HCT116 (cell line): Measurements from ENCODE around the gene ACLY. TPM values are rescaled to one million over a fixed set of nuclear protein-coding genes. Genes with fewer than 3 reads are reported as not detected.

Experiments used
- ATAC-seq: fragments of 200-7000 bp; cut with Tn5 transposase; 2 replicates; pipeline ENCODE4 v1.9.1; 2020; ENCODE audit warnings: mild to moderate bottlenecking, moderate library complexity
- BruUV-seq: library from RNA; stranded (reverse); fragments of 400-500 nt; replicated peaks from 2 replicates; lab custom pipeline; 2021; lab: Mats Ljungman, UMichigan
- CTCF ChIA-PET: fragments of 300-600 bp; sonication (Branson Sonifier 250); formaldehyde crosslinking; loops from one replicate; lab custom pipeline; 2021; ENCODE audit warnings: antibody characterized with exemption; lab: Charles Lee
- POLR2A ChIA-PET: fragments of 300-600, 350-600 bp; sonication (Branson Sonifier 250); formaldehyde crosslinking; loops from one replicate; lab custom pipeline; 2021; ENCODE audit warnings: antibody characterized with exemption; lab: Charles Lee
- RAD21 ChIA-PET, 2 experiments: fragments of 300-600 bp; sonication (Branson Sonifier 250); formaldehyde crosslinking; loops; one replicate each; lab custom pipeline; 2023; ENCODE audit warnings: low total read pairs in 2 of 2; ENCODE audit not compliant: uncharacterized antibody in 2 of 2, unreplicated experiment in 2 of 2, low non-redundant PET in 1 of 2; lab: Charles Lee
- DNase-seq: peaks from one replicate; pipeline ENCODE4 v3.0.0-alpha.2; 2010; ENCODE audit warnings: low read depth, low spot score
- H2AFZ ChIP-seq: fragments of 200-600 bp; shearing (Covaris generic), sonication (generic); 2 replicates; pipeline ENCODE4 v1.6.1; 2017; ENCODE audit warnings: low read depth, mixed run types, mixed read lengths, antibody characterized with exemption, low read length; ENCODE audit not compliant: poor library complexity, severe bottlenecking
- H3K27ac ChIP-seq: 2 replicates; pipeline ENCODE4 v1.5.1; 2012; ENCODE audit warnings: low read depth, low read length
- H3K27me3 ChIP-seq: fragments of 200-600 bp; sonication (generic); 2 replicates; pipeline ENCODE4 v1.6.1; 2016; ENCODE audit warnings: mixed run types, low read length, mixed read lengths; ENCODE audit not compliant: insufficient read depth
- H3K36me3 ChIP-seq, 2 experiments: fragments of 200-500 bp in 1 of 2; fragments of 200-600 bp in 1 of 2; sonication (Bioruptor generic) in 1 of 2; sonication (generic) in 1 of 2; 2 replicates each; pipeline versions ENCODE4 v1.5.1 to v1.6.1; 2014 to 2016; ENCODE audit warnings: low read length in 2 of 2, inconsistent platforms in 1 of 2, mixed read lengths in 1 of 2, mixed run types in 1 of 2; ENCODE audit not compliant: insufficient read depth in 2 of 2, control insufficient read depth in 1 of 2
- H3K4me1 ChIP-seq, 2 experiments: fragments of 200-600 bp in 1 of 2; sonication (generic) in 1 of 2; 2 replicates each; pipeline versions ENCODE4 v1.5.1 to v1.6.1; 2012 to 2017; ENCODE audit warnings: low read length in 2 of 2, inconsistent platforms in 1 of 2, mild to moderate bottlenecking in 1 of 2, mixed read lengths in 1 of 2, mixed run types in 1 of 2, moderate library complexity in 1 of 2; ENCODE audit not compliant: insufficient read depth in 2 of 2, control insufficient read depth in 1 of 2
- H3K4me2 ChIP-seq: fragments of 200-600 bp; sonication (generic); 2 replicates; pipeline ENCODE4 v1.6.1; 2017; ENCODE audit warnings: mixed run types, low read length, mixed read lengths
- H3K4me3 ChIP-seq, 2 experiments: fragments of 200-600 bp in 1 of 2; sonication (generic) in 1 of 2; replicated peaks in 1 of 2; 2 replicates each; pipeline ENCODE4 v1.5.1; 2011 to 2016; ENCODE audit warnings: low read length in 2 of 2, control low read depth in 1 of 2, low read depth in 1 of 2, mild to moderate bottlenecking in 1 of 2, mixed read lengths in 1 of 2, mixed run types in 1 of 2
- H3K79me2 ChIP-seq: fragments of 200-600 bp; sonication (generic); 2 replicates; pipeline ENCODE4 v1.6.1; 2017; ENCODE audit warnings: mild to moderate bottlenecking, mixed run types, low read length, moderate library complexity, mixed read lengths; ENCODE audit not compliant: insufficient read depth
- H3K9ac ChIP-seq: fragments of 200-600 bp; sonication (generic); 2 replicates; pipeline ENCODE4 v1.6.1; 2016; ENCODE audit warnings: low read length, mixed read lengths
- H3K9me2 ChIP-seq: fragments of 200-600 bp; sonication (generic), shearing (Covaris generic); 2 replicates; pipeline ENCODE4 v1.6.1; 2017; ENCODE audit warnings: mixed run types, mild to moderate bottlenecking, moderate library complexity; ENCODE audit not compliant: insufficient read depth
- H3K9me3 ChIP-seq, 2 experiments: fragments of 200-500 bp in 1 of 2; fragments of 200-600 bp in 1 of 2; sonication (Bioruptor generic) in 1 of 2; sonication (generic) in 1 of 2; 2 replicates each; pipeline ENCODE4 v1.6.1; 2014 to 2017; ENCODE audit warnings: low read length in 2 of 2, mixed read lengths in 2 of 2, inconsistent platforms in 1 of 2, low read depth in 1 of 2, mild to moderate bottlenecking in 1 of 2, mixed run types in 1 of 2, moderate library complexity in 1 of 2; ENCODE audit not compliant: control insufficient read depth in 1 of 2, insufficient read depth in 1 of 2
- H4K20me1 ChIP-seq: fragments of 200-600 bp; sonication (generic), shearing (Covaris generic); 2 replicates; pipeline ENCODE4 v1.6.1; 2017; ENCODE audit warnings: mixed run types, mild to moderate bottlenecking, moderate library complexity; ENCODE audit not compliant: insufficient read depth
- JUND ChIP-seq: IDR thresholded peaks from 2 replicates; pipeline ENCODE4 v1.6.1; 2012
- POLR2A ChIP-seq: IDR thresholded peaks from 2 replicates; pipeline ENCODE4 v1.7.0; 2011; ENCODE audit warnings: borderline replicate concordance; ENCODE audit not compliant: insufficient read depth, insufficient read length; ENCODE audit errors: extremely low read depth
- SIN3A ChIP-seq: IDR thresholded peaks from 2 replicates; pipeline ENCODE4 v1.6.1; 2012; ENCODE audit warnings: low read depth
- SP1 ChIP-seq: IDR thresholded peaks from 2 replicates; pipeline ENCODE4 v1.6.1; 2012; ENCODE audit warnings: low read depth
- SRF ChIP-seq: IDR thresholded peaks from 2 replicates; pipeline ENCODE4 v1.6.1; 2012; ENCODE audit warnings: low read depth
- YY1 ChIP-seq: IDR thresholded peaks from 2 replicates; pipeline ENCODE4 v1.6.1; 2011; ENCODE audit warnings: low read length, low read depth, moderate library complexity, mild to moderate bottlenecking; ENCODE audit not compliant: insufficient replicate concordance; ENCODE audit errors: extremely low read depth
- intact Hi-C: fragments of 100-400 bp; cut with micrococcal nuclease; formaldehyde crosslinking; loops from 2 replicates; pipeline ENCODE4 v1.10.0; 2022
- total RNA-seq: library from RNA; stranded (reverse); gene quantifications from one replicate; pipeline ENCODE4 v1.2.1, GENCODE V29; 2021; ENCODE audit not compliant: unreplicated experiment

ACLY gene
- total RNA-seq, 1 experiment from 2014 or later: 222 TPM

- H2AFZ ChIP-seq: no peak overlapping the region
- intact Hi-C loops: no loop called here
- no peaks in the 10 kb centered on the region for H3K9me3 ChIP-seq
- DNase-seq: no peak
- peaks cover 14 to 34% of the 10 kb centered on the region in 2 experiments for H3K4me1 ChIP-seq
- no peaks in the 10 kb centered on the region for H4K20me1 ChIP-seq
- POLR2A ChIA-PET: interaction anchor here (0.9 kb wide), 1 partner anchor 16 kb away, joined by 4 read pairs; the partner anchor contains the start of gene ODAD4
- no peak for TF ChIP-seq YY1
- CTCF ChIA-PET: no interaction called here
- no TSS peak for BruUV-seq
- RAD21 ChIA-PET: no interaction called here
- no peak overlapping the region for H3K9ac ChIP-seq
- H3K4me2 ChIP-seq: no peak overlapping the region
- H3K9me2 ChIP-seq: no peaks in the 10 kb centered on the region
- no peak overlapping the region for H3K4me3 ChIP-seq
- peaks cover 86% of the 10 kb centered on the region for H3K79me2 ChIP-seq
- H3K36me3 ChIP-seq: peaks cover 29 to 40% of the 10 kb centered on the region in 2 experiments
- no peak for ATAC-seq
- no peaks in the 10 kb centered on the region for H3K27me3 ChIP-seq
- H3K27ac ChIP-seq: no peak overlapping the region
Observed at GRCh38 chr17:41915020-41915419, 3.7 kb downstream of the ACLY start.

DNA sequence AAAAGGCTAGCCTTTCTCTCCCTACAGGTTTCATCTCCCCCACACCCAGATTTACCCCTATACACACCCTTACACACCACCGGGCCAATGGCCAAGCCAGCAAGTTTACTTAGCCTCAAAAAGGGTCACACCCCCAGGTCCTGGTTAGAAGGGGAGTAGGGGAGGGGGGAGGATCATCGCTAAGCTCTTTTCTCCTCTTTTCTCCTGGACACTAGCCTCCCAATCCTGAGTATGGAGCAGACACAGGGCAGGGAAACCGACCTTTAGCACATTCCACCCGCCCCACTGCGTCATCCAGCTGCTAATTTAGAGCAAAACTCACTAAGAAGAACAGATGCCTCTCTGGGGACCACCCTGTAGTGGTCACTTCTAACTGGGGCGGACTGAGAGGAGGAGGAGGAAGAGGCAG, 4.4 kb downstream of the ACLY start:
- Histone ChIP-seq H4K20me1 (no peaks in the 10 kb centered on the region), H3K27ac (no peak overlapping the region)

More for the DNA sequence above, 4.4 kb downstream of the ACLY start:
- Histone ChIP-seq H3K9ac (no peak overlapping the region), H3K4me2 (no peak overlapping the region), H2AFZ (no peak overlapping the region), H3K36me3 (peaks cover 35 to 47% of the 10 kb centered on the region in 2 experiments), H3K4me1 (peaks cover 9 to 28% of the 10 kb centered on the region in 2 experiments), H3K27me3 (no peaks in the 10 kb centered on the region), H3K9me3 (no peaks in the 10 kb centered on the region), H3K4me3 (no peak overlapping the region), H3K79me2 (peaks cover 89% of the 10 kb centered on the region)
- no TSS peak for BruUV-seq
- CTCF ChIA-PET: no interaction called here
- intact Hi-C loops: no loop called here
- DNase-seq (no peak), ATAC-seq (no peak)
- RAD21 ChIA-PET: no interaction called here
- TF ChIP-seq SRF: no peak
- TF ChIP-seq SP1: no peak
- no peak for TF ChIP-seq JUND
- TF ChIP-seq YY1: no peak
- no peak for TF ChIP-seq POLR2A
- TF ChIP-seq SIN3A: no peak
- TF ChIP-seq, all 23 proteins: peak for 0
- POLR2A ChIA-PET: interaction anchor here (0.9 kb wide), 1 partner anchor 16 kb away, joined by 4 read pairs; the partner anchor contains the start of gene ODAD4
- H3K9me2 ChIP-seq: no peaks in the 10 kb centered on the region
